Stimulated activated CD8-positive, alpha-beta memory T cell treated with anti-CD3 and anti-CD28 coated beads, Interleukin-12 subunit alpha, Interleukin-12 subunit beta, amount 100 ng/mL, for 1 hour (primary cell): ENCODE data around the gene SUN2.
"Not testable (repeated sequence)": the region's sequence is repeated elsewhere in the genome, so short reads cannot be mapped to it uniquely, and the experiment has no call there.

Source experiments
- DNase-seq: peaks from one replicate; pipeline ENCODE4 v3.0.0-alpha.2; 2020; ENCODE audit warnings: low read depth

The SUN2 gene

GRCh38 chr22:38755911-38756532, at the start of gene SUN2:
Gene SUN2 (minus strand): TSS chr22:38755998. CDS start chr22:38752628, 3,370 bp downstream.
- peak; percentile 88 for DNase-seq

- DNase-seq: not testable (repeated sequence)
Measured at GRCh38 chr22:38805041-38805593, 49.3 kb upstream of the SUN2 start.

- no peak for DNase-seq
Measured at GRCh38 chr22:38802671-38803121, 46.9 kb upstream of the SUN2 start.

- no peak for DNase-seq
Measured at GRCh38 chr22:38799265-38800002, 43.6 kb upstream of the SUN2 start.

GRCh38 chr22:38798496-38798895, 42.7 kb upstream of the SUN2 start:
- no peak for DNase-seq

- DNase-seq: no peak
Measured at GRCh38 chr22:38796262-38796957, 40.6 kb upstream of the SUN2 start.

GRCh38 chr22:38795569-38795968, 39.8 kb upstream of the SUN2 start:
- DNase-seq: no peak

GRCh38 chr22:38793721-38794466, 38.1 kb upstream of the SUN2 start, which contains the start of gene DNAL4:
Gene DNAL4 (minus strand): TSS chr22:38794143. CDS start chr22:38782731, 11,412 bp downstream.
- DNase-seq: peak; percentile 86

GRCh38 chr22:38793317-38793716, 37.5 kb upstream of the SUN2 start:
- no peak for DNase-seq

GRCh38 chr22:38792833-38793232, 37.0 kb upstream of the SUN2 start:
- no peak for DNase-seq

GRCh38 chr22:38789606-38790005, 33.8 kb upstream of the SUN2 start:
- no peak for DNase-seq

GRCh38 chr22:38788846-38789245, 33.0 kb upstream of the SUN2 start:
- no peak for DNase-seq

- no peak for DNase-seq
Measured at GRCh38 chr22:38788021-38788816, 32.4 kb upstream of the SUN2 start.

- no peak for DNase-seq
Measured at GRCh38 chr22:38786631-38787030, 30.8 kb upstream of the SUN2 start.

GRCh38 chr22:38784856-38785255, 29.1 kb upstream of the SUN2 start:
- DNase-seq: no peak

- no peak for DNase-seq
Measured at GRCh38 chr22:38784035-38784434, 28.2 kb upstream of the SUN2 start.

GRCh38 chr22:38783095-38783615, 27.4 kb upstream of the SUN2 start:
- no peak for DNase-seq

GRCh38 chr22:38782402-38783094, 26.8 kb upstream of the SUN2 start:
- no peak for DNase-seq

GRCh38 chr22:38781033-38781432, 25.2 kb upstream of the SUN2 start:
- no peak for DNase-seq

- DNase-seq: no peak
Measured at GRCh38 chr22:38777087-38777671, 21.4 kb upstream of the SUN2 start.
